ENCODE measurements around the gene MYO1B.

GRCh38 chr2:191325651-191326365 lies 80.6 kb downstream of the MYO1B start:
- TF ChIP-seq CTCF (IDR thresholded peaks at IDR 0.05), result no peak
- no peak for TF ChIP-seq ZFX (IDR thresholded peaks at IDR 0.05; ENCODE audit: borderline replicate concordance)

Measured in 22Rv1 (cell line).